KMS-11 (cell line): ENCODE measurements around the gene ADAMTSL4.

Source experiments
- H2AFZ ChIP-seq: fragments of 200-600 bp; sonication (generic); 2 replicates; pipeline ENCODE4 v1.6.1; 2016; ENCODE audit warnings: antibody characterized with exemption, mixed run types, low read depth
- H3K27ac ChIP-seq: fragments of 200-600 bp; sonication (generic); 2 replicates; pipeline ENCODE4 v1.6.1; 2016; ENCODE audit warnings: mild to moderate bottlenecking, mixed run types
- H3K27me3 ChIP-seq: fragments of 200-600 bp; sonication (generic); 2 replicates; pipeline ENCODE4 v1.6.1; 2017; ENCODE audit warnings: mild to moderate bottlenecking, low read depth, mixed run types, moderate library complexity; ENCODE audit not compliant: insufficient read depth
- H3K36me3 ChIP-seq: fragments of 200-600 bp; sonication (generic); 2 replicates; pipeline ENCODE4 v1.6.1; 2017; ENCODE audit warnings: mild to moderate bottlenecking, mixed run types; ENCODE audit not compliant: insufficient read depth
- H3K4me1 ChIP-seq: fragments of 200-600 bp; sonication (generic); 2 replicates; pipeline ENCODE4 v1.6.1; 2016; ENCODE audit warnings: mild to moderate bottlenecking, low read depth, mixed run types; ENCODE audit not compliant: poor library complexity, severe bottlenecking
- H3K4me2 ChIP-seq: fragments of 200-600 bp; sonication (generic); 2 replicates; pipeline ENCODE4 v1.7.0; 2016; ENCODE audit warnings: mild to moderate bottlenecking, mixed run types
- H3K4me3 ChIP-seq: fragments of 200-600 bp; sonication (generic); IDR thresholded peaks from 2 replicates; pipeline ENCODE4 v1.6.1; 2017; ENCODE audit warnings: low read depth, low read length, mixed read lengths; ENCODE audit not compliant: insufficient read depth
- H3K79me2 ChIP-seq: fragments of 200-600 bp; sonication (generic); 2 replicates; pipeline ENCODE4 v1.6.1; 2016; ENCODE audit warnings: low read depth, mixed run types; ENCODE audit not compliant: insufficient read depth
- H3K9ac ChIP-seq: fragments of 200-600 bp; sonication (generic); 2 replicates; pipeline ENCODE4 v1.6.1; 2016; ENCODE audit warnings: mild to moderate bottlenecking, mixed run types
- H4K20me1 ChIP-seq: fragments of 200-600 bp; sonication (generic); 2 replicates; pipeline ENCODE4 v1.6.1; 2016; ENCODE audit warnings: mild to moderate bottlenecking, mixed run types; ENCODE audit not compliant: insufficient read depth
- CTCF ChIP-seq: fragments of 200-600 bp; sonication (generic); conservative IDR thresholded peaks from 2 replicates; pipeline ENCODE4 v1.6.1; 2017; ENCODE audit warnings: low read depth, mild to moderate bottlenecking, antibody characterized with exemption, low read length, moderate library complexity, mixed read lengths

ADAMTSL4 gene

GRCh38 chr1:150516616-150517015, 32.6 kb upstream of the ADAMTSL4 start:
- Histone ChIP-seq H3K9ac (no peak overlapping the region; the same call in 1 of the 2 replicates), H3K27me3 (0 out of 2 replicates have a peak, but pooled peaks cover 2% of the 10 kb centered on the region), H3K79me2 (no peaks in the 10 kb centered on the region), H3K36me3 (no peaks in the 10 kb centered on the region), H4K20me1 (no peaks in the 10 kb centered on the region), H2AFZ (peak overlapping the region; percentile 84), H3K4me1 (peaks cover 22% of the 10 kb centered on the region), H3K4me3 (no peak overlapping the region), H3K4me2 (peak overlapping the region; percentile 65), H3K27ac (no peak overlapping the region)
- no peak for TF ChIP-seq CTCF

- H3K4me1 ChIP-seq, result peaks cover 14% of the 10 kb centered on the region
- H3K36me3 ChIP-seq, result no peaks in the 10 kb centered on the region
- no peak overlapping the region for H3K4me2 ChIP-seq
- no peak overlapping the region for H2AFZ ChIP-seq
- H3K27me3 ChIP-seq, result 0 out of 2 replicates have a peak, but pooled peaks cover 2% of the 10 kb centered on the region
- no peaks in the 10 kb centered on the region for H4K20me1 ChIP-seq
- H3K4me3 ChIP-seq, result no peak overlapping the region
- no peak for TF ChIP-seq CTCF
- no peaks in the 10 kb centered on the region for H3K79me2 ChIP-seq
- no peak overlapping the region for H3K27ac ChIP-seq
- no peak overlapping the region for H3K9ac ChIP-seq
Measured at GRCh38 chr1:150521196-150521968, 27.8 kb upstream of the ADAMTSL4 start.

GRCh38 chr1:150525348-150525747, 23.9 kb upstream of the ADAMTSL4 start:
- H2AFZ ChIP-seq, result no peak overlapping the region
- H3K9ac ChIP-seq, result no peak overlapping the region
- H3K4me1 ChIP-seq, result peaks cover 10% of the 10 kb centered on the region
- TF ChIP-seq CTCF, result no peak
- no peaks in the 10 kb centered on the region for H3K27me3 ChIP-seq
- no peaks in the 10 kb centered on the region for H4K20me1 ChIP-seq
- H3K4me2 ChIP-seq, result no peak overlapping the region
- no peak overlapping the region for H3K4me3 ChIP-seq
- H3K79me2 ChIP-seq, result no peaks in the 10 kb centered on the region
- no peaks in the 10 kb centered on the region for H3K36me3 ChIP-seq
- no peak overlapping the region for H3K27ac ChIP-seq

GRCh38 chr1:150528196-150528595, 21.0 kb upstream of the ADAMTSL4 start:
- Histone ChIP-seq H3K27ac (no peak overlapping the region), H3K4me2 (no peak overlapping the region), H3K4me3 (no peak overlapping the region), H3K36me3 (no peaks in the 10 kb centered on the region), H3K79me2 (no peaks in the 10 kb centered on the region), H3K27me3 (no peaks in the 10 kb centered on the region), H3K4me1 (peaks cover 5% of the 10 kb centered on the region), H4K20me1 (no peaks in the 10 kb centered on the region), H3K9ac (no peak overlapping the region), H2AFZ (no peak overlapping the region)
- no peak for TF ChIP-seq CTCF
